Measurements from ENCODE around the gene TXK. TPM values are rescaled to one million over a fixed set of nuclear protein-coding genes. Genes with fewer than 3 reads are reported as not detected.
A peak's percentile ranks its signal among the peaks of the same experiment; 100 is the strongest.
"Not testable (repeated sequence)": the region's sequence is repeated elsewhere in the genome, so short reads cannot be mapped to it uniquely, and the experiment has no call there.

TXK gene
- total RNA-seq (2014; rRNA removed; shearing (Covaris generic)): 0.15 and 0.69 TPM in 2 replicates

- DNase-seq (ENCODE audit: low read depth): no peak
These were observed at the start of gene TXK for GRCh38 chr4:48134081-48134480. Gene TXK, minus strand, starts transcription at chr4:48134250. Its CDS starts 80 bp downstream, at chr4:48134170.

GRCh38 chr4:48180234-48180633 lies 46.2 kb upstream of the TXK start:
- peak; percentile 15 for DNase-seq (ENCODE audit: low read depth)

- no peak for DNase-seq (ENCODE audit: low read depth)
These were observed 44.9 kb upstream of the TXK start for GRCh38 chr4:48178931-48179330.

- DNase-seq (ENCODE audit: low read depth): peak; percentile 65
These were observed 41.8 kb upstream of the TXK start for GRCh38 chr4:48175806-48176205.

GRCh38 chr4:48175328-48175727 lies 41.3 kb upstream of the TXK start:
- peak; percentile 20 for DNase-seq (ENCODE audit: low read depth)

GRCh38 chr4:48173056-48173991 lies 39.3 kb upstream of the TXK start:
- DNase-seq (ENCODE audit: low read depth): peak; percentile 90

GRCh38 chr4:48172651-48173050 lies 38.6 kb upstream of the TXK start:
- DNase-seq (ENCODE audit: low read depth): no peak

- no peak for DNase-seq (ENCODE audit: low read depth)
These were observed 35.6 kb upstream of the TXK start for GRCh38 chr4:48169636-48170035.

- DNase-seq (ENCODE audit: low read depth): no peak
These were observed 33.7 kb upstream of the TXK start for GRCh38 chr4:48167538-48168263.

- DNase-seq (ENCODE audit: low read depth): not testable (repeated sequence)
These were observed 30.5 kb upstream of the TXK start for GRCh38 chr4:48164561-48164960.

- DNase-seq (ENCODE audit: low read depth): no peak
These were observed 29.7 kb upstream of the TXK start for GRCh38 chr4:48163746-48164145.

GRCh38 chr4:48162162-48162561 lies 28.1 kb upstream of the TXK start:
- peak; percentile 49 for DNase-seq (ENCODE audit: low read depth)

- DNase-seq (ENCODE audit: low read depth): no peak
These were observed 23.2 kb upstream of the TXK start for GRCh38 chr4:48157271-48157670.

GRCh38 chr4:48156423-48156822 lies 22.4 kb upstream of the TXK start:
- no peak for DNase-seq (ENCODE audit: low read depth)

GRCh38 chr4:48153791-48154550 lies 19.9 kb upstream of the TXK start:
- no peak for DNase-seq (ENCODE audit: low read depth)

- DNase-seq (ENCODE audit: low read depth): no peak
These were observed 18.2 kb upstream of the TXK start for GRCh38 chr4:48152259-48152658.

GRCh38 chr4:48149827-48150370 lies 15.8 kb upstream of the TXK start:
- DNase-seq (ENCODE audit: low read depth): no peak

GRCh38 chr4:48147621-48148020 lies 13.6 kb upstream of the TXK start:
- no peak for DNase-seq (ENCODE audit: low read depth)

- DNase-seq (ENCODE audit: low read depth): peak; percentile 54
These were observed 7.0 kb upstream of the TXK start for GRCh38 chr4:48141048-48141447.

- peak; percentile 28 for DNase-seq (ENCODE audit: low read depth)
These were observed 5.6 kb upstream of the TXK start for GRCh38 chr4:48139691-48140090.

- no peak for DNase-seq (ENCODE audit: low read depth)
These were observed 4.9 kb upstream of the TXK start for GRCh38 chr4:48138936-48139335.

GRCh38 chr4:48138511-48138910 lies 4.5 kb upstream of the TXK start:
- DNase-seq (ENCODE audit: low read depth): no peak

Data from M059J (cell line).